ENCODE data around the gene KLC1. TPM values are rescaled to one million over a fixed set of nuclear protein-coding genes. Genes with fewer than 3 reads are reported as not detected.
A peak's percentile ranks its signal among the peaks of the same experiment; 100 is the strongest.
"Not testable (repeated sequence)": the region's sequence is repeated elsewhere in the genome, so short reads cannot be mapped to it uniquely, and the experiment has no call there.

Gene KLC1
- total RNA-seq, 3 donors from 2014 or later, result 99.3 to 188 (median 104) TPM

DNA sequence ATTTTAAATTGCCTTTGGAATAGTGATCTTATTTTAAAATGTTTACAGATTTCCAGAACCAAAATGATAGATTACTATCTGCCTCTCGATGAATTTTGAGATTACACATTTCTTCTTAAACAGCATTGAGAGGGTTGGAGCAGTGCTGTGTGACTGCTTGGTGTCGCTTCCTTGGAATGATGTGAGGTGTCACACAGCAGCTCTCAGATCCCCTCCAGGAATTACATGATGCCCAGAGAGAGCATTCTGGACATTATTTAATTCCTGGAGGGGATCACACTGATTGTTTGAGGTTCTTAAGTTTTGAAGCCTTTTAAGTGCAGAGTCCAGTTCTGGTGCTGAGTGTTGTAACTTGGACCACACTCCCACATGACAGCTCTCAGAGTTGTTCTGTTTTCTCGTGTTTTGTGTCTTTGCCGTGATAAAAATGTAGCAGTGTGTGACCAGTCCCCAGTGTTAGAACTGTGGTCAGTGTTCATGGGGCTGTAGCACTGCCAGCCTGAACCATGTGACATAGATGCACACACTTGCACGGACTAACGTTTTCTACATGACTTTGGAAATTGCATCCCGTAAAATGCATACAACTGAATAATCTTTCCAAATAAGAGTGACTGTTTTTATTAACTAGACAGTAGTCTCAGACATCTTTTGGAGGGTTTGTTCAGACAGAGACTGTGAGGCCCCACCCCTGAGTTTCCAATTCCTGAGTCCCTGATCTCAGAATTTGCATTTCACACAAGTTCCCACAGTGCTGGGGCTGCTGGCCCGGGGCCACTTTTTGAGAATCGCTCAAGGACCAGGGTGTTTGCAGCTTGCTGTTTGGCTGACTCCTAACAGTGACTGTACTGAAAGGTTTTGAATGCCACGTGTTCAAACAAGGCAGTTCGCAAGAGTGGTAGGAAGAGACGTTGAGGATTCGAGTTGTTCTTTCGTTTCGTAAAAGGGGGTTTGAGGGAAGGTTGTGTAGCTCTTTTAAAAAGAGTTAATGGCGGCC, 60.2 kb downstream of the KLC1 start:
- Histone ChIP-seq H3K4me3 (no peak overlapping the region), H3K4me1 (ENCODE audit: low read depth) (peaks cover 4% of the 10 kb centered on the region), H3K9me3 (no peaks in the 10 kb centered on the region), H3K36me3 (ENCODE audit: low read depth) (peaks cover 18% of the 10 kb centered on the region)
- peak in 2 of 3 donors; percentile 36 to 42 for DNase-seq
- intact Hi-C loops (cut with DNase I, micrococcal nuclease), result no loop called here
- peak; percentile 16 for ATAC-seq
- no peak for TF ChIP-seq CTCF (IDR thresholded peaks at IDR 0.05)

- no peaks in the 10 kb centered on the region for H3K9me3 ChIP-seq
- H3K36me3 ChIP-seq (ENCODE audit: low read depth), result peaks cover 11% of the 10 kb centered on the region
- H3K4me1 ChIP-seq (ENCODE audit: low read depth), result peaks cover 4% of the 10 kb centered on the region
- no peak for DNase-seq
- intact Hi-C loops (cut with DNase I, micrococcal nuclease), result no loop called here
- ATAC-seq, result no peak
- no peak overlapping the region for H3K4me3 ChIP-seq
- no peak for TF ChIP-seq CTCF (IDR thresholded peaks at IDR 0.05)
Measured at GRCh38 chr14:103690332-103690731, 61.3 kb downstream of the KLC1 start.

DNA sequence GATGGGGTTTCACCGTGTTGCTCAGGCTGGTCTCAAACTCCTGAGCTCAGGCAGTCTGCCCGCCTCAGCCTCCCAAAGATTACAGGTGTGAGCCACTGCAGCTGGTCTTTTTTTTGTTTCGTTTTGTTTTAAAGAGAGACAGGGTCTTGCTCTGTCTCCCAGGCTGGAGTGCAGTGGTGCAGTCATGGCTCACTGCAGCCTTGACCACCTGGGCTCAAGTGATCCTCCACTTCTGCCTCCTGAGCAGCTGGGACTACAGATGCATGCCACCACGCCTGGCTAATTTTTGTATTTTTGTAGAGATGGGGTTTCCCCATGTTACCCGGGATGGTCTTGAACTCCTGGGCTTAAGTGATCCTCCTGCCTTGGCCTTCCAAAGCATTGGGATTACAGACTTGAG, 62.6 kb downstream of the KLC1 start:
- H3K9me3 ChIP-seq; intact Hi-C loops (cut with DNase I, micrococcal nuclease); H3K4me3 ChIP-seq; H3K36me3 ChIP-seq (ENCODE audit: low read depth); DNase-seq; H3K4me1 ChIP-seq (ENCODE audit: low read depth); ATAC-seq: not testable (repeated sequence)

DNA sequence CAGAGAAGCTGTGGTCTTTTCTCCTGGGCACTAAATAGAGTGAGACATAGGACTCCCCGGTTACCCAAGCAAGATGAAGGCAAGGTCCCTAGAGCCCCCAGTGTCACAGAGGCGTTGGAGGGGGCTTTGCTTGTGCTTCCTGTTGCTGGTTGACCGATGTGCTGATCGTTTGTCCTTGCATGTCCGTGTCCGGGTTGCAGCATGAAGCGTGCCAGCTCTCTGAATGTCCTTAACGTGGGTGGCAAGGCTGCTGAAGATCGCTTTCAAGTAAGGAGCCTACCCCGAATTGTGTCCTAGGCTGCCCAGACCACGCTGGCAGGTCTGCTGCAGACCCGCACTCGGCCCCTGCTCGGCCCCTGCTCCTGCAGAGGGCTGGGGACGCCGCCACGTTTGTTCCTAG, 63.1 kb downstream of the KLC1 start:
- Histone ChIP-seq H3K36me3 (ENCODE audit: low read depth) (peaks cover 2% of the 10 kb centered on the region), H3K4me1 (ENCODE audit: low read depth) (peaks cover 8% of the 10 kb centered on the region), H3K4me3 (no peak overlapping the region), H3K9me3 (no peaks in the 10 kb centered on the region)
- intact Hi-C loops (cut with DNase I, micrococcal nuclease), result no loop called here
- no peak for TF ChIP-seq CTCF (IDR thresholded peaks at IDR 0.05)
- ATAC-seq (no peak), DNase-seq (no peak)

DNA sequence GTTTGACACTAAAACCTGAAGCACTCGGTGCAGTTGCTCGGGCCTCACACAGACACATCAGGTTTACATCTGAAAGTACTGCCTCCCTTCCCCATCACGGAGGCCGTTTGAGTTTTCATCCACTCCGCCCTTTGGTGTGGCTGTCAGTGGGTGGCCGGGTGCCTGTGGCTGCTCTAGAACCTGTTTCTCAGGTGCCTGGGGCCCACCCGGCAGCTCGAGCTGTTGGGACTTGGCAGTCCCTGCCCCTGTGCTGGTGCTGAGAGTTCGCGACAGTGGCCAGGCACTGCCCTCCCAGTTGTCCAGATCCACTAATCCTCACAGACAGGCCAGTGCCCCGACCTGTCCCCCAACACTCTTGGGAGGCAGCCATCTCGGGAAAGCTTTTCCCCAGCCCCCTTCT, 63.9 kb downstream of the KLC1 start:
- Histone ChIP-seq H3K36me3 (ENCODE audit: low read depth) (no peaks in the 10 kb centered on the region), H3K4me1 (ENCODE audit: low read depth) (peaks cover 8% of the 10 kb centered on the region), H3K4me3 (no peak overlapping the region), H3K9me3 (no peaks in the 10 kb centered on the region)
- DNase-seq, result peak in 1 of 3 donors; percentile 42
- peak; percentile 2 for ATAC-seq
- no peak for TF ChIP-seq CTCF (IDR thresholded peaks at IDR 0.05)
- intact Hi-C loops (cut with DNase I, micrococcal nuclease), result no loop called here

DNA sequence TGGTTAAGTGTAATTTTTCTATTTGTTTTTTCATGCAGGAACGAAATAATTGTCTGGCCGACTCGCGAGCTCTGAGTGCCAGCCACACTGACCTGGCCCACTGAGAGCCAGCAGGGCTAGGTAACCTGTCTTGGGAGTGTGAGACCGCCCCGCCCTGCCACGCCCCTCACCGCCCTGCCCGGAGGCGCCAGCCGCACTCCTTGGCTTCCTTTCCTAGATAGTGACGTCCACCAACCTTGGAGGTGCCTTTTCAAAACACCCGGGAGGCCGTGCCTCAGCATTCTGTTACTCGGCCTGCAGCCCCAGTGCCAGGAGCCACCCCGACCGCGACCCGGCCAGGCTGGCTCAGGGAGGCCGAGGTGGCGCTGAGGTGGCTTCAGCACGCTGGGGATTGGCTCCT, 64.5 kb downstream of the KLC1 start:
- peaks cover 14% of the 10 kb centered on the region for H3K4me1 ChIP-seq (ENCODE audit: low read depth)
- intact Hi-C loops (cut with DNase I, micrococcal nuclease), result no loop called here
- no peaks in the 10 kb centered on the region for H3K9me3 ChIP-seq
- DNase-seq, result peak; percentile 81 to 91 (median 91)
- no peak overlapping the region for H3K4me3 ChIP-seq
- peak; percentile 90 for ATAC-seq
- no peaks in the 10 kb centered on the region for H3K36me3 ChIP-seq (ENCODE audit: low read depth)
- no peak for TF ChIP-seq CTCF (IDR thresholded peaks at IDR 0.05)

All from mucosa of descending colon (tissue), 3 donors.